Adipose tissue (tissue), 3 donors: ENCODE measurements around the gene IFT122. TPM values are rescaled to one million over a fixed set of nuclear protein-coding genes. Genes with fewer than 3 reads are reported as not detected.
"Not testable (repeated sequence)": the region's sequence is repeated elsewhere in the genome, so short reads cannot be mapped to it uniquely, and the experiment has no call there.

Experiments used
- H3K27ac ChIP-seq: one replicate; pipeline ENCODE4 v1.5.1; 2013; ENCODE audit warnings: low read depth, low read length
- WGBS, 3 donors: extraction: QIAGEN DNeasy Blood & Tissue Kit; methylation state at CpG; one replicate each; pipeline ENCODE4 v1.1.7; 2013; 5-methylcytosine and 5-hydroxymethylcytosine counted together
- polyA plus RNA-seq, 3 donors: library from polyadenylated mRNA; stranded (reverse); fragments of 200-250 nt; gene quantifications; one replicate each; pipeline ENCODE4 v1.2.3, GENCODE V29; 2013
- donor health status: healthy with polysubstance abuse.
- donor health status: Bipolar disorder and iron deficiency.
- donor health status: healthy.

IFT122 gene
- polyA plus RNA-seq, 3 donors, result 14.1 to 19.0 (median 15.6) TPM

- H3K27ac ChIP-seq, result no peak overlapping the region
- 94 to 95% (median 94%) methylated on average over 18 of the region's 18 CpGs for WGBS, 3 donors
These were observed 62.8 kb downstream of the IFT122 start for GRCh38 chr3:129502641-129503408.

GRCh38 chr3:129503471-129504291 lies 63.7 kb downstream of the IFT122 start:
- 91 to 95% (median 91%) methylated on average over 13 of the region's 13 CpGs for WGBS, 3 donors
- no peak overlapping the region for H3K27ac ChIP-seq

- H3K27ac ChIP-seq, result no peak overlapping the region
- 80 to 88% (median 84%) methylated on average over 5 of the region's 5 CpGs for WGBS, 3 donors
These were observed 64.6 kb downstream of the IFT122 start for GRCh38 chr3:129504471-129505100.

- H3K27ac ChIP-seq, result no peak overlapping the region
- WGBS, 3 donors, result 93 to 97% (median 95%) methylated on average over 6 of the region's 6 CpGs
These were observed 65.3 kb downstream of the IFT122 start for GRCh38 chr3:129505341-129505740.

GRCh38 chr3:129506231-129506742 lies 66.3 kb downstream of the IFT122 start:
- H3K27ac ChIP-seq, result no peak overlapping the region
- WGBS, 3 donors, result 71 to 88% (median 82%) methylated on average over 9 of the region's 9 CpGs

- WGBS, 3 donors, result 70 to 79% (median 76%) methylated on average over 9 of the region's 9 CpGs
- H3K27ac ChIP-seq, result no peak overlapping the region
These were observed 67.3 kb downstream of the IFT122 start for GRCh38 chr3:129507181-129507831.

- H3K27ac ChIP-seq, result no peak overlapping the region
These were observed 72.6 kb downstream of the IFT122 start for GRCh38 chr3:129512595-129512994.

DNA sequence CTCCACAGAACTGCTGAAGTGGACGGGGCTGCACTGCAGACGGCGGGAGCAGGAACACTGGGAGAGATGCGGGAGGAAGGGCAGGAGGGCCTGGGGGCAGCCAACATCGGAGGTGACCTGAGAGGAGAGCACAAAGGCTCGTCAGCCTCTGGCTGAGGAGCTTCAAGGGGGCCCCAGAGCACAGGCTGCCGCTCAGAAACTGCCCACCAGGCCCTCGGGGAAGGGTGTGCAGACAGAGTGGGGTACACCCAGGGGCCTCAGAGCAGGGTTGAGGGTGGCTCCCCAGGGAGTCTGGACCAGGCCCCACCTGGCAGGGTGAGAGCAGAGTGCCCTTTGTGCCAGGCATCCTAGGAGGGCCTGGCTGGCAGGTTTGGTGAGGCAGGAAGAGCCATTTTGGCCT lies 73.7 kb downstream of the IFT122 start:
- WGBS, 3 donors, result 92 to 95% (median 94%) methylated on average over 8 of the region's 8 CpGs
- no peak overlapping the region for H3K27ac ChIP-seq

DNA sequence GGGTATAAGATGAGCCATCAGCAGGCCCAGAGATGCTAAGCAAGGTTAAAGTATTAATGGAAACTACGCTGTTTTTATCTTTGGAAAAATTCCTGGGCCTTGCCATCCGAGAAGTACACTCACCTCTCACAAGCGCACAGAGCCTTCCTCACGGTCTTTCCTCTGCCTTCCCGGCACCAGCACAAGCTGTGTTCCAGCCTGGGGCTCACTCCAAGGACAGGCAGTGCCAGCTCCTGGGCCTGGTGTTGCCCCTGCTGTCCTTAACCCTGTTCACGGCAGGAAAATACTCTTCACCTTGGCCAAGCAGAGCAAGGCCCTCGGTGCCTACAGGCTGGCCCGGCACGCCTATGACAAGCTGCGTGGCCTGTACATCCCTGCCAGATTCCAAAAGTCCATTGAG lies 74.1 kb downstream of the IFT122 start:
- WGBS, 3 donors, result 92 to 98% (median 95%) methylated on average over 10 of the region's 10 CpGs
- H3K27ac ChIP-seq, result no peak overlapping the region

DNA sequence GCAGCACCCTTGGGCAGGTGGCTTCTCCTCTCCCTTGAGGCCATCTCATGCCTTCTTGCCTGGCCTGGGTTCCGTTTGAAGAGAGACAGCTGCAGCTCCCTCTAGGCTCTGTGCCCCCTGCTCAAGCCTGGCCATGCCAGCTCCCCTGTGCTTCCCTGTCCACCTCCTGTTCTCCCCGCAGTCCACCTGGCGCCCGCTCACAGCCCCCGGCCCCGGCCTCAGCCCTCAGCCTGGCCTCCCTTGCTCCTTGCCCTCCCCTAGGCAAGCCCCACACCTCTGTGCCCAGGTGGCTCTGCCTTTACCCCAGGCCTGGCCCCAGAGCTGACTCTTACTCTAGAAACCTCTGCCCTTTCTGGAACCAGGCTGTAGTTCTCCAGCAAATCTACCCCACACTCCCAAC lies 74.5 kb downstream of the IFT122 start:
- H3K27ac ChIP-seq, result no peak overlapping the region
- WGBS, 3 donors, result 95 to 97% (median 96%) methylated on average over 6 of the region's 6 CpGs

DNA sequence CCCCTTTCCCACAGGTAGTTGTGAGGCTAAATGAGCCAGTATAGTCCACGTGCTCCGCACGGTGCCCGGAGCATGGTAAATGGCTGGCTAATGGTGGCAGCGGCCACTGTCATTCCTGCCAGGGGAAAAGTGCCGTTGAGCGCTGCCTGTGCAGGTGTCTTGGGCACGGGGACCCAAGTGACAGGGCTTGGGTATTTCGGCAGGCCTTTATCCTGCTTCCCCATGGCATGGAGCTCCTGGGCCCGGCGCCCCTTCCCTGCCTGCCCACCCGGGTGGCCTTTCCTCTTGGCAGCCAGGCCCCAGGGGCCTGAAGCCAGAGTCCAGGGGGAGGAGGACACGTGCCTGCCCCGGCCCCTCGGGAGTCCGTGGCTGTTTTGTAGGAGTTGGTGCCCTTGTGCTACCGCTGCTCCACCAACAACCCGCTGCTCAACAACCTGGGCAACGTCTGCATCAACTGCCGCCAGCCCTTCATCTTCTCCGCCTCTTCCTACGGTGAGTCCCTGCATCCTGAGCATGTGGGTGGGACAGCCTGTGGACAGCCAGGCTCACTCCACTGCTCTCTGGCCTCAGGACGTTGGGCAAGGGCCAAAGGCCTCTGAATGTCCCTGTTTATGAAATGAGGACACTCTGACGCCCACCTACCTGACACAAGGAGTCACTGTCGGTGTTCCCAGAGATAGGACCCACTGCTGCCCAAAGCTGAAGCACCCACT lies 75.2 kb downstream of the IFT122 start:
- H3K27ac ChIP-seq, result not testable (repeated sequence)
- WGBS, 3 donors, result 90 to 94% (median 93%) methylated on average over 15 to 18 of the region's 25 CpGs

GRCh38 chr3:129515821-129516432 lies 75.9 kb downstream of the IFT122 start:
- 91 to 94% (median 93%) methylated on average over 7 of the region's 7 CpGs for WGBS, 3 donors
- not testable (repeated sequence) for H3K27ac ChIP-seq

DNA sequence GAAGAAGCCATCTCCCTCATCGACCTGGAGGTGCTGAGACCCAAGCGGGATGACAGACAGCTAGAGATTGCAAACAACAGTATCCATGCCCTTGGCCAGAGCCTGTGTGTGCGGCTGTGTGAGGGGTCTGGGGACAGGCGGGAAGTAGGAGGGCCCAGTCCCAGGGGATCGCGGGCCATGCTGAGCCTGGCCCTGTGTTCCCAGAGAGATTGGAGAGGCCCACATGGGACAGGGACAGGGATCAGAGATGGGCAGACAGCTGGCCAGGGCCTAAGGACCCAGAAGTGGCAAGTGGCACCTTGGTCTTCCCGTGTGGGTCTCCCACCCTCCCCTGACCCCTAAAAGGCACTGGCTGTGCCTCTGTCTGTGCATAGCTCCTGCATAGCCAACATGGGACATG lies 77.5 kb downstream of the IFT122 start:
- no peak overlapping the region for H3K27ac ChIP-seq
- WGBS, 3 donors, result 85 to 92% (median 90%) methylated on average over 7 of the region's 7 CpGs

DNA sequence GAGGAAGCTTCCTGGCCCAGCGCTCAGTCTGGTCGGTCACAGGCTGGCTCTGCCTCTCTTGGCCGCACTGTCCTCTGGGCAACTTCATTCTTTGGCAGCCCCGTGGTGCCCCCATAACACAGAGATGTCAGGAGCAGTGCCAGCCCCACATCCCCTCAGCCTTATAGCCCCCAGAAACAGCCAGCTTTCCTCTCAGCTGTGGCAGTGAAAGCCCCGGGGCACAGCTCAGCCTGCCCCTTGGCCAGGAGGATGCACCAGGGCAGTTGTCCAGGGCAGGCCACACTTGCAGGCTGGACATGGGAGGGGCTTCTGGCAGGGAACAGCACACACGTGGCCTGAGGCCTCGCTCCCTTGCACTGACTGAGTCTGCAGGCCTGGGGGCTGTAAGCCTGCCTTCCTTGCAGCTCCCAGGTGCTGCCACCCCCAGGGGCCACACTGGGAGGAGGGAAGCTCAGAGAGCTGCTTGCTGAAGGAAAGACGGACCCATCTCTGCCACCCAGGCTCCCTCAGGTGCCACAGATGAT lies 78.1 kb downstream of the IFT122 start:
- H3K27ac ChIP-seq, result no peak overlapping the region
- WGBS, 3 donors, result 78 to 89% (median 84%) methylated on average over 8 of the region's 8 CpGs

GRCh38 chr3:129518581-129518980 lies 78.6 kb downstream of the IFT122 start:
- 96 to 98% (median 98%) methylated on average over 8 of the region's 8 CpGs for WGBS, 3 donors
- H3K27ac ChIP-seq, result no peak overlapping the region

GRCh38 chr3:129519449-129519848 lies 79.4 kb downstream of the IFT122 start:
- H3K27ac ChIP-seq, result no peak overlapping the region
- WGBS, 3 donors, result 95 to 97% (median 97%) methylated on average over 10 of the region's 10 CpGs

DNA sequence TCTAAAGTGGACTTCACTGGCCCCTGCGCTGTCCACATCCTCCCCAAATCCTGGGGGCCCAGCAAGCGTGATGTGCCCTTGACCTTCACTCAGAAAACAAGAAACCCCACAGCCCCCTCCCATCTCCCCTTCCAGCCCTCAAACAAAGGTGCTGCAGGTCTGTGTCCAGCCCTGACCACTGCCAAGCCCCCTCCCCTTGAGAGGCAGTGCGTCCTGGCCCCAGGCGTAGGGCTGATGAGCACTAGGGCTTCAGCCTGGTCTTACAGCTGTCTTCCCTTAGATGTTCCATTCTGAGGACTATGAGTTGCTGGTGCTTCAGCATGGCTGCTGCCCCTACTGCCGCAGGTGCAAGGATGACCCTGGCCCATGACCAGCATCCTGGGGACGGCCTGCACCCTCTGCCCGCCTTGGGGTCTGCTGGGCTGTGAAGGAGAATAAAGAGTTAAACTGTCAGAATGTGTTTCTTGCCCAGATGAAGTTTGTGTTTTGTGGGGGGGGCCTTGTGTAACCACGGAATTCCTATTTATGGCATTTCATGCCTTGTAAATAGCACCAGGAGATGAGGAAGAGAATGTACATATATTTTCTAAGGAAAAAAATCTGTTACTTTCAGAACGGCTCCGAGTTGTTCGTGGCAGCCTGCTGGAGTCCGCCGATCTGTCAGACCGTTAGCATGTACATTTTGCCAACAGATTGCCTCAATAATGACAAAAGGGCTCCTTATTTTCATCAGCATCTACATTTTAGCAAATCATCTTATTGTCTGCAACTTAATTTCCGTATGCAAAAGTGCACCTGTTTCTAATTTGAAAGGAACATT lies 80.1 kb downstream of the IFT122 start:
- no peak overlapping the region for H3K27ac ChIP-seq

More for the DNA sequence above, 80.1 kb downstream of the IFT122 start:
- WGBS, 3 donors, result 92 to 94% (median 92%) methylated on average over 15 of the region's 15 CpGs
